ENCODE data around the gene ASTN2.

GRCh38 chr9:116414374-116414773 lies 1000.5 kb downstream of the ASTN2 start:
- TF ChIP-seq CTCF (IDR thresholded peaks at IDR 0.05) (no peak), POLR2A (IDR thresholded peaks at IDR 0.05) (no peak)

Measured in thyroid gland (tissue), 4 donors.